H9 (cell line): ENCODE measurements around the gene HAVCR1. TPM values are rescaled to one million over a fixed set of nuclear protein-coding genes. Genes with fewer than 3 reads are reported as not detected.

Experiments used
- DNase-seq: peaks from one replicate; pipeline ENCODE4 v3.0.0-alpha.2; 2017
- H2AFZ ChIP-seq: one replicate; pipeline ENCODE4 v1.6.1; 2013; ENCODE audit warnings: mild to moderate bottlenecking, low read length, control low read depth, moderate library complexity
- H2AK5ac ChIP-seq: 2 replicates; pipeline ENCODE4 v1.6.1; 2013; ENCODE audit warnings: low read length, control low read depth, mixed read lengths; ENCODE audit not compliant: insufficient read length
- H2BK120ac ChIP-seq: one replicate; pipeline ENCODE4 v1.6.1; 2013; ENCODE audit warnings: low read depth, mild to moderate bottlenecking, low read length, control low read depth, inconsistent platforms; ENCODE audit not compliant: poor library complexity, severe bottlenecking
- H2BK12ac ChIP-seq: 2 replicates; pipeline ENCODE4 v1.6.1; 2013; ENCODE audit warnings: low read length, control low read depth, mixed read lengths, low read depth; ENCODE audit not compliant: insufficient read length
- H2BK15ac ChIP-seq: 2 replicates; pipeline ENCODE4 v1.6.1; 2013; ENCODE audit warnings: low read depth, low read length, control low read depth
- H2BK20ac ChIP-seq: one replicate; pipeline ENCODE4 v1.6.1; 2013; ENCODE audit warnings: low read depth, mild to moderate bottlenecking, low read length, control low read depth, inconsistent platforms; ENCODE audit not compliant: poor library complexity, severe bottlenecking
- H2BK5ac ChIP-seq: 2 replicates; pipeline ENCODE4 v1.6.1; 2013; ENCODE audit warnings: low read length, control low read depth, mixed read lengths; ENCODE audit not compliant: insufficient read length
- H3K14ac ChIP-seq: 2 replicates; pipeline ENCODE4 v1.6.1; 2013; ENCODE audit warnings: low read length, control low read depth; ENCODE audit not compliant: insufficient read depth
- H3K18ac ChIP-seq: 2 replicates; pipeline ENCODE4 v1.6.1; 2013; ENCODE audit warnings: low read depth, mild to moderate bottlenecking, mixed read lengths, low read length, control low read depth; ENCODE audit not compliant: insufficient read length
- H3K23ac ChIP-seq: 2 replicates; pipeline ENCODE4 v1.6.1; 2013; ENCODE audit warnings: low read length, control low read depth, mixed read lengths, low read depth; ENCODE audit not compliant: insufficient read length
- H3K23me2 ChIP-seq: 2 replicates; pipeline ENCODE4 v1.6.1; 2013; ENCODE audit warnings: low read depth, mild to moderate bottlenecking, mixed read lengths, low read length, control low read depth; ENCODE audit not compliant: insufficient read length, poor library complexity, severe bottlenecking
- H3K27ac ChIP-seq: 2 replicates; pipeline ENCODE4 v1.5.1; 2013; ENCODE audit warnings: low read length, control low read depth, mixed read lengths, low read depth; ENCODE audit not compliant: insufficient read length
- H3K27me3 ChIP-seq: 2 replicates; pipeline ENCODE4 v1.6.1; 2013; ENCODE audit warnings: low read length, control low read depth, inconsistent platforms; ENCODE audit not compliant: insufficient read depth
- H3K4ac ChIP-seq: 2 replicates; pipeline ENCODE4 v1.6.1; 2013; ENCODE audit warnings: low read depth, mild to moderate bottlenecking, control low read depth, inconsistent platforms, low read length, moderate library complexity
- H3K4me1 ChIP-seq: 2 replicates; pipeline ENCODE4 v1.6.1; 2013; ENCODE audit warnings: low read length, control low read depth, inconsistent platforms; ENCODE audit not compliant: insufficient read depth
- H3K4me2 ChIP-seq: 2 replicates; pipeline ENCODE4 v1.6.1; 2013; ENCODE audit warnings: low read length, control low read depth, mixed read lengths; ENCODE audit not compliant: insufficient read length, insufficient read depth
- H3K56ac ChIP-seq: 2 replicates; pipeline ENCODE4 v1.6.1; 2013; ENCODE audit warnings: low read depth, mild to moderate bottlenecking, mixed read lengths, low read length, control low read depth; ENCODE audit not compliant: insufficient read length
- H3K79me1 ChIP-seq: 2 replicates; pipeline ENCODE4 v1.6.1; 2013; ENCODE audit warnings: low read depth, mild to moderate bottlenecking, moderate library complexity, low read length, control low read depth, inconsistent platforms; ENCODE audit not compliant: insufficient read depth, poor library complexity, severe bottlenecking
- H3K79me2 ChIP-seq: 2 replicates; pipeline ENCODE4 v1.6.1; 2013; ENCODE audit warnings: low read length, control low read depth, inconsistent platforms; ENCODE audit not compliant: insufficient read depth
- H3K9ac ChIP-seq: 2 replicates; pipeline ENCODE4 v1.6.1; 2013; ENCODE audit warnings: low read length, control low read depth, mixed read lengths; ENCODE audit not compliant: insufficient read length; ENCODE audit errors: extremely low read depth
- H3K9me3 ChIP-seq: one replicate; pipeline ENCODE4 v1.6.1; 2013; ENCODE audit warnings: low read depth, low read length, inconsistent platforms; ENCODE audit not compliant: control insufficient read depth
- H3T11ph ChIP-seq: one replicate; pipeline ENCODE4 v1.6.1; 2013; ENCODE audit warnings: mild to moderate bottlenecking, low read length, control low read depth, inconsistent platforms
- H4K20me1 ChIP-seq: one replicate; pipeline ENCODE4 v1.6.1; 2013; ENCODE audit not compliant: control insufficient read depth, insufficient read length, insufficient read depth
- H4K5ac ChIP-seq: 2 replicates; pipeline ENCODE4 v1.6.1; 2013; ENCODE audit warnings: low read depth, mild to moderate bottlenecking, mixed read lengths, low read length, control low read depth; ENCODE audit not compliant: insufficient read length
- H4K8ac ChIP-seq: replicated peaks from 2 replicates; pipeline ENCODE4 v1.6.1; 2013; ENCODE audit warnings: low read length, control low read depth, mixed read lengths, low read depth; ENCODE audit not compliant: insufficient read length
- H4K91ac ChIP-seq: 2 replicates; pipeline ENCODE4 v1.6.1; 2013; ENCODE audit warnings: low read depth, mild to moderate bottlenecking, moderate library complexity, mixed read lengths, low read length, control low read depth; ENCODE audit not compliant: insufficient read length
- H3K27ac Mint-ChIP-seq, 3 experiments: 2 replicates in 2 of 3; 3 replicates in 1 of 3; pipeline ENCODE4 v1.8.0; 2020 to 2021; ENCODE audit warnings: mixed read lengths in 3 of 3, mild to moderate bottlenecking in 1 of 3, moderate library complexity in 1 of 3
- H3K27me3 Mint-ChIP-seq: 2 replicates; pipeline ENCODE4 v1.8.0; 2021; ENCODE audit warnings: low read depth, mild to moderate bottlenecking, moderate library complexity, mixed read lengths
- H3K36me3 Mint-ChIP-seq, 3 experiments: 2 replicates in 2 of 3; 3 replicates in 1 of 3; pipeline ENCODE4 v1.8.0; 2020 to 2021; ENCODE audit warnings: low read depth in 3 of 3, mixed read lengths in 3 of 3; ENCODE audit not compliant: insufficient read depth in 1 of 3
- H3K4me1 Mint-ChIP-seq, 2 experiments: 2 replicates each; pipeline ENCODE4 v1.8.0; 2020; ENCODE audit warnings: mixed read lengths in 2 of 2
- H3K4me3 Mint-ChIP-seq, 2 experiments: 2 replicates in 1 of 2; 3 replicates in 1 of 2; pipeline ENCODE4 v1.8.0; 2020 to 2021; ENCODE audit warnings: mild to moderate bottlenecking in 2 of 2, mixed read lengths in 2 of 2, moderate library complexity in 1 of 2
- H3K9me3 Mint-ChIP-seq, 2 experiments: 2 replicates in 1 of 2; 3 replicates in 1 of 2; pipeline ENCODE4 v1.8.0; 2020; ENCODE audit warnings: mild to moderate bottlenecking in 2 of 2, mixed read lengths in 2 of 2, moderate library complexity in 1 of 2
- CTCF ChIP-seq: fragments of 200-600 bp; sonication (generic); conservative IDR thresholded peaks from 3 replicates; pipeline ENCODE4 v1.8.0; 2021; ENCODE audit warnings: antibody characterized with exemption, mild to moderate bottlenecking
- WGBS: extraction: QIAGEN DNeasy Blood & Tissue Kit; methylation state at CpG from one replicate; pipeline ENCODE4 v1.1.7; 2013; ENCODE audit warnings: missing lambda C conversion rate, low lambda C conversion rate, mixed read lengths; ENCODE audit not compliant: insufficient read length; ENCODE audit errors: extremely low coverage; 5-methylcytosine and 5-hydroxymethylcytosine counted together
- total RNA-seq: library from RNA; stranded (reverse); gene quantifications from 2 replicates; pipeline ENCODE4 v1.2.1, GENCODE V29; 2021

The HAVCR1 gene
- total RNA-seq, 1 experiment from 2014 or later: not detected

GRCh38 chr5:157100140-157100679 is 41.3 kb upstream of the HAVCR1 start:
- Histone ChIP-seq H3K79me1 (no peaks in the 10 kb centered on the region), H3K23ac (no peak overlapping the region), H2BK5ac (no peak overlapping the region), H4K20me1 (no peaks in the 10 kb centered on the region), H3T11ph (no peak overlapping the region), H3K27ac (no peak overlapping the region), H3K79me2 (no peaks in the 10 kb centered on the region), H3K4ac (no peak overlapping the region), H3K9me3 (no peaks in the 10 kb centered on the region), H3K18ac (no peak overlapping the region), H2AFZ (no peak overlapping the region), H4K91ac (no peak overlapping the region), H3K23me2 (no peaks in the 10 kb centered on the region), H3K9ac (no peak overlapping the region), H3K4me1 (no peaks in the 10 kb centered on the region), H4K8ac (no peak overlapping the region), H3K14ac (no peak overlapping the region), H2BK120ac (no peak overlapping the region), H3K27me3 (no peaks in the 10 kb centered on the region), H3K4me2 (no peak overlapping the region), H2BK12ac (no peak overlapping the region), H3K56ac (no peak overlapping the region), H2AK5ac (no peak overlapping the region), H2BK15ac (no peak overlapping the region), H2BK20ac (no peak overlapping the region), H4K5ac (no peak overlapping the region)
- no peaks in the 10 kb centered on the region for H3K36me3 Mint-ChIP-seq
- H3K27me3 Mint-ChIP-seq: no peaks in the 10 kb centered on the region
- no peak overlapping the region for H3K4me3 Mint-ChIP-seq
- TF ChIP-seq CTCF: no peak
- H3K9me3 Mint-ChIP-seq: no peaks in the 10 kb centered on the region
- WGBS: no CpG with 5 or more reads among the region's 2 CpGs
- H3K4me1 Mint-ChIP-seq: no peaks in the 10 kb centered on the region
- no peak for DNase-seq
- no peak overlapping the region for H3K27ac Mint-ChIP-seq
